SK-N-MC (cell line): ENCODE measurements around the gene APOA1.

Experiments used
- EZH2 ChIP-seq: fragments of 200-600 bp; sonication (generic); IDR thresholded peaks from one replicate; pipeline ENCODE4 v1.6.1; 2017; ENCODE audit warnings: antibody characterized with exemption
- POLR2AphosphoS5 ChIP-seq: IDR thresholded peaks from 2 replicates; pipeline ENCODE4 v1.6.1; 2012; ENCODE audit warnings: mild to moderate bottlenecking, low read depth, low read length, borderline replicate concordance

- TF ChIP-seq EZH2: no peak
- no peak for TF ChIP-seq POLR2AphosphoS5
Measured at GRCh38 chr11:116812109-116812508, 25.3 kb downstream of the APOA1 start.
